Sigmoid colon (tissue), 7 donors: ENCODE results near the gene CEP68. TPM values are rescaled to one million over a fixed set of nuclear protein-coding genes. Genes with fewer than 3 reads are reported as not detected.
A peak's percentile ranks its signal among the peaks of the same experiment; 100 is the strongest.

ENCODE experiments used
- DNase-seq: peaks from one replicate; pipeline ENCODE4 v3.0.0-alpha.2; 2019
- H3K27ac ChIP-seq, 4 donors: fragments of 200-600 bp; sonication (generic); one replicate each; pipeline ENCODE4 v1.5.1; 2016 to 2019; ENCODE audit warnings: mild to moderate bottlenecking in 1 of 4
- H3K27me3 ChIP-seq, 3 donors: fragments of 200-600 bp; sonication (generic); one replicate each; pipeline ENCODE4 v1.5.1; 2019; ENCODE audit warnings: mild to moderate bottlenecking in 1 of 3
- H3K36me3 ChIP-seq, 4 donors: fragments of 200-600 bp; sonication (generic); one replicate each; pipeline ENCODE4 v1.5.1; 2016 to 2019
- H3K4me1 ChIP-seq, 4 donors: fragments of 200-600 bp; sonication (generic); one replicate each; pipeline ENCODE4 v1.5.1; 2017 to 2019
- H3K4me3 ChIP-seq, 4 donors: fragments of 200-600 bp; sonication (generic); one replicate each; pipeline ENCODE4 v1.5.1; 2017 to 2019; ENCODE audit warnings: mild to moderate bottlenecking in 2 of 4, moderate library complexity in 1 of 4
- H3K9me3 ChIP-seq, 4 donors: fragments of 200-600 bp in 3 of 4; sonication (generic) in 3 of 4; one replicate each; pipeline versions ENCODE4 v1.5.1 to v1.6.1; 2013 to 2019
- CTCF ChIP-seq, 4 experiments: fragments of 450-650 bp in 3 of 4; fragments of 200-600 bp in 1 of 4; IDR thresholded peaks; one replicate each; pipeline ENCODE4 v1.5.1; 2016 to 2019; ENCODE audit warnings: antibody characterized with exemption in 4 of 4, mild to moderate bottlenecking in 3 of 4, moderate library complexity in 2 of 4
- EP300 ChIP-seq, 4 donors: sonication (generic); formaldehyde crosslinking; IDR thresholded peaks; one replicate each; pipeline ENCODE4 v1.6.1; 2017; ENCODE audit warnings: antibody characterized with exemption in 4 of 4
- POLR2A ChIP-seq, 2 donors: fragments of 450-650 bp; IDR thresholded peaks; one replicate each; pipeline ENCODE4 v1.6.1; 2016; ENCODE audit warnings: antibody characterized with exemption in 2 of 2, mild to moderate bottlenecking in 2 of 2, moderate library complexity in 2 of 2
- POLR2AphosphoS5 ChIP-seq, 4 donors: sonication (generic); formaldehyde crosslinking; IDR thresholded peaks; one replicate each; pipeline ENCODE4 v1.6.1; 2017; ENCODE audit warnings: antibody characterized with exemption in 4 of 4
- WGBS, 2 donors: extraction: QIAGEN DNeasy Blood & Tissue Kit; methylation state at CpG; one replicate each; pipeline ENCODE4 v1.1.7; 2013; 5-methylcytosine and 5-hydroxymethylcytosine counted together
- intact Hi-C: fragments of 100-400 bp; cut with DNase I; formaldehyde crosslinking; loops from one replicate; pipeline ENCODE4 v1.15.1; 2023
- polyA plus RNA-seq, 3 donors: library from polyadenylated mRNA; stranded (reverse); fragments of 200-250 nt; gene quantifications; one replicate each; pipeline ENCODE4 v1.2.3, GENCODE V29; 2013
- total RNA-seq, 4 donors: library from RNA; depleted of rRNA; stranded (reverse); fragments of >200 nt; gene quantifications; one replicate each; pipeline ENCODE4 v1.1.0, GENCODE V29; 2016
- donor health status: healthy with polysubstance abuse.
- donor health status: Bipolar disorder and iron deficiency.
- donor health status: healthy.

The CEP68 gene
- total and polyA plus RNA-seq, 7 donors, result 1.6 to 32.1 (median 24.4) TPM

GRCh38 chr2:65061910-65062339 lies 5.7 kb downstream of the CEP68 start:
- peaks cover 0 to 93% (median 82%) of the 10 kb centered on the region in 4 donors for H3K4me1 ChIP-seq

GRCh38 chr2:65062843-65063825 lies 6.9 kb downstream of the CEP68 start:
- H3K4me1 ChIP-seq, result peaks cover 0 to 91% (median 77%) of the 10 kb centered on the region in 4 donors
- no peaks in the 10 kb centered on the region for H3K9me3 ChIP-seq
- no peaks in the 10 kb centered on the region for H3K27me3 ChIP-seq
- no peak overlapping the region for H3K4me3 ChIP-seq
- WGBS, 2 donors, result 70 to 82% methylated on average over 13 of the region's 13 CpGs
- H3K27ac ChIP-seq, result peak overlapping the region in 3 of 4 donors; percentile 5 to 76 (median 23)
- no peak for DNase-seq
- TF ChIP-seq POLR2A (IDR thresholded peaks at IDR 0.05) (no peak), EP300 (IDR thresholded peaks at IDR 0.05) (no peak), CTCF (IDR thresholded peaks at IDR 0.05) (no peak), POLR2AphosphoS5 (IDR thresholded peaks at IDR 0.05) (no peak)
- intact Hi-C loops, result loop anchor here (10.0 kb wide), 1 partner anchor 372 kb away; the partner anchor contains the start of gene SPRED2
- no peaks in the 10 kb centered on the region for H3K36me3 ChIP-seq

More at GRCh38 chr2:65061910-65062339, 5.7 kb downstream of the CEP68 start:
- no peaks in the 10 kb centered on the region for H3K9me3 ChIP-seq
- no peaks in the 10 kb centered on the region for H3K27me3 ChIP-seq
- H3K36me3 ChIP-seq, result no peaks in the 10 kb centered on the region
- WGBS, 2 donors, result 83 to 93% methylated on average over 8 of the region's 8 CpGs
- no peak overlapping the region for H3K4me3 ChIP-seq
- TF ChIP-seq CTCF (IDR thresholded peaks at IDR 0.05), result no peak
- TF ChIP-seq EP300 (IDR thresholded peaks at IDR 0.05), result no peak
- intact Hi-C loops, result loop anchor here (10.0 kb wide), 1 partner anchor 373 kb away; the partner anchor contains the start of gene SPRED2
- H3K27ac ChIP-seq, result peak overlapping the region in 2 of 4 donors; percentile 7 to 76
- DNase-seq, result no peak

- intact Hi-C loops, result loop anchor here (2.0 to 10.0 kb wide), 2 partner anchors 66 to 370 kb away; partner anchors contain the start of genes RAB1A and SPRED2
- Histone ChIP-seq H3K27me3 (no peaks in the 10 kb centered on the region), H3K4me1 (peaks cover 0 to 91% (median 78%) of the 10 kb centered on the region in 4 donors), H3K9me3 (no peaks in the 10 kb centered on the region), H3K4me3 (no peak overlapping the region), H3K36me3 (no peaks in the 10 kb centered on the region), H3K27ac (peak overlapping the region; percentile 56 to 76 (median 63))
- DNase-seq, result peak; percentile 83
- TF ChIP-seq POLR2A (IDR thresholded peaks at IDR 0.05) (no peak), EP300 (IDR thresholded peaks at IDR 0.05) (peak in 1 of 4 donors; percentile 68), POLR2AphosphoS5 (IDR thresholded peaks at IDR 0.05) (peak in 2 of 4 donors; percentile 25 to 36), CTCF (IDR thresholded peaks at IDR 0.05) (peak; percentile 62 to 86 (median 78))
- 30 to 40% methylated on average over 14 of the region's 14 CpGs for WGBS, 2 donors
Observed at GRCh38 chr2:65064728-65065552, 8.7 kb downstream of the CEP68 start.

GRCh38 chr2:65067806-65068553 lies 11.8 kb downstream of the CEP68 start:
- H3K36me3 ChIP-seq, result peaks cover 1 to 23% (median 10%) of the 10 kb centered on the region in 4 donors
- H3K4me3 ChIP-seq, result no peak overlapping the region
- no peaks in the 10 kb centered on the region for H3K9me3 ChIP-seq
- peak overlapping the region in 1 of 4 donors; percentile 4 for H3K27ac ChIP-seq
- H3K4me1 ChIP-seq, result peaks cover 0 to 75% (median 70%) of the 10 kb centered on the region in 4 donors
- no peak for DNase-seq
- intact Hi-C loops, result loop anchor here (10.0 kb wide), 1 partner anchor 367 kb away; the partner anchor contains the start of gene SPRED2
- 76 to 88% methylated on average over 14 of the region's 14 CpGs for WGBS, 2 donors
- H3K27me3 ChIP-seq, result no peaks in the 10 kb centered on the region
- no peak for TF ChIP-seq POLR2AphosphoS5 (IDR thresholded peaks at IDR 0.05)
- no peak for TF ChIP-seq CTCF (IDR thresholded peaks at IDR 0.05)
- TF ChIP-seq EP300 (IDR thresholded peaks at IDR 0.05), result no peak
- no peak for TF ChIP-seq POLR2A (IDR thresholded peaks at IDR 0.05)
